NCI-H82 (cell line): ENCODE results near the gene MIOX.

Experiments
- DNase-seq: peaks from one replicate; lab custom pipeline; 2025; lab: John Stamatoyannopoulos, UW

MIOX gene

DNA sequence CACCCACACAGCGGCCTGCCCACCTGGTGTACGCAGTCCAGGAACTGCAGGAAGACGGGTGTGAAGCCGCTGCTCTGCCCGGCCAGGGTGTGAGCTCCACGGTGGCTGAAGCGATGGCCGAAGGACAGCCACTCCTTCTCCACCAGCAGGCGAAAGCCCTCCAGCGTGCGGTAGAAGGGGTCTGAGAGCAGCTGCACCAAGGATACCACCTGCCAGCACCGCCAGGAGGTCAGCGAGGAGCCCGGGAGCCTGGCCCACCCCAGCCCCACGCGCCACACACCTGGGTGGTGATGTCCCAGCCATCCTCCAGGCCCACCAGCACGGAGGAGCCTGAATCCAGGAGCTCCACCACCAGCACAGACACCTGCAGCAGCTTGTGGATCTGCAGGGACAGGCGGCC is 31.5 kb upstream of the MIOX start:
- DNase-seq, result no peak

DNA sequence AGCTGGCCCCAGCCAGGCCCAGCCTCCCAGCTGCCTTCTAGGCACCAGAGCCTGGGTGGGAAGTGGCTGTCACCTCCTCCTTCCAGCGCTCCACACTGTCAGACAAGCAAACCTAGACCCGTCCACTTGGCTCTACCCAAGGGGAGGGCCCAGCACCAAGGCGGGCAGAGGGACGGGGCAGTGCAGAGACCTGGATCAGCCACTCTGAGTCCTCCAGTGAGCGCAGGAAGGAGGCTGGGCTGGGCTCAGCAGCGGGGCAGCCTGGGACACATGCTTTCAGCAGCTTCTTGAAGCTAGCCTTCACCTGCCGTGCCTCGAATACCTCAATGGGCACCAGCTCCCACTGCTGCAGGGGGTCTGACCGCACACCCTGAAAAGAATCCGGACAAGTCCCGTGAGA is 30.6 kb upstream of the MIOX start:
- no peak for DNase-seq

DNA sequence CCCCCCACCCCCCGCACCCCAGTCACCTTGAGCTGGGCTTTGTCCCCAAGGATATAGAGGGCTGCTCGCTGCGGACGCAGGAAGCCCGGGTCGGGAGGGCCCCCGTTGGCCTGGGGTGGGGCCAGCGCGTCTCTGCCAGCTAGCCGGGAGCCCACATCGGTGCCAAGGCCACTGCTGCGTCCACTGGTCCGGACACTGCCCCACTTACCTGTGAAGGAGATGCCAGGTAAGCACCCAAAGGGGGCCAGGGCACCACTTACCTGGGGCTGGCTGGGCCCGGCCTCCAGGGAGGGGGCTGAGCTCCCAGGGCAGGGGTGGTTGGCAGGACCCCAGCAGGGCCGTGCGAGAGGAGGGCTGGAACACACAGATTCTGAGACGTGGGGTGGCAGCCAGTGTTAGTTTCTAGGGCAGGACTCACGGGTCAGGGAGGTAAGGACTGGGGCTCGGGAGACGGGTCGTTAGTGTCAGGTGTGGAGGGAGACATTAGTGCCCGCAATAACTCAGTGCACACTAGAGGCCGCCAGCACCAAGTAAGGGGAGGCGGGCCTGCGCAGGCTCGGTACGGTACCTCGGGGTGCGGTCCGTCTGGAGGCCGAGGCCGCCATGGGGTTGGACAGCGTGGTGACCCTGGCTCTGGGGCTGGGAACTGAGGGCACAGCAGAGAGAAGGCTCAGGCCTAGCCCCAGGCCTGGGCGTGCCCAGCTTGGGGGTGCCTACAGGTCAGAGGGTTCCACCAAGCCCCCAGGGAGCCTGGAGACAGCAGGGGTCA is 30.0 kb upstream of the MIOX start:
- no peak for DNase-seq

DNA sequence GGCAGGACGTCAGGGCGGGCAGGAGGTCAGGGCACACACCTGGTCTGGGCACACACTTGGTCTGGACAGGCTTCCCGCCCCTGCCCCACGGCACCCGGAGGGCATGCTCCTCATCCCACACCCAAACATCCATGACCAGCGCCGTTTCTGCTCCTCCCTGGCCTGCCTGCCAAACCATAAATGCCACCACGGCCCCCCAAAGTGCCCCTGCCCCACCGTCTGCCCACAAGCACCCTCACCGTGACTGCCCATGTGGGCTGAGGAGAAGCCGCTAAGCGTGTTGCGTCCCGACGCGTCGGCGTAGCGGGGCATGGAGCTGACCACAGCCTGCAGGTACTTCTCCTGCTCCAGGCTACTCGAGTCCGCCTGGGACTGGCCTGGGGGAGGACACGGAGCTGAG is 27.6 kb upstream of the MIOX start:
- DNase-seq, result no peak

DNA sequence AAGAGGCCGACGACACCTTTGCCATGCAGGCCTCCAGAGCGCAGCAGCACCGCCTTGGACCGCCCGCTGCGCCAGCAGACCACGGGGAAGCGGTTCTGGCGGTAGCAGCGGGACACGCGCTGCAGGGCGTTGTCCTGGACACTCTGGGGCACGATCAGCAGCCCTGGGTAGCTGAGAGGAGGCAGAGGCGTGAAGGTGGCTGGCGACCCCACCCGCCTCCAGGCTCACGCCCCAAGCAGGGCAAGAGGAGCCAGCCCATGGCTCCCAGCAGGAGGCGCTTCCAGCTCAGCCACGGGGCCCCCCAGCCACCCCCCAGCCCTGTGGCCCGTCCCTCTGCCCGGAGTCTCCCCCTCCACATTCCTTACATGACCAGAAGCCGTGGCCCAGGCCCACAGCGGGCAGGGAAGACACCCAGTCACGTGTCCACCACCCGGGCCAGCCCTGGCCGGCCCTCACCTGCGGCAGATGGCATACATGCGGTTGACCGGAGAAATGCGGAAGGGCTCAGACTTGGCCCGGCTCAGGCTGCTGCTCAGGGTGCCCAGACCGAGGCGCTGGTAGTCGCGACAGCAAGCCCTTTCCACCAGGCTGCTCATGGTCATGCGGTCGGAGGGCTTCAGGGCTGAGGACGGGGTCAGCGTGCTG is 27.0 kb upstream of the MIOX start:
- no peak for DNase-seq

DNA sequence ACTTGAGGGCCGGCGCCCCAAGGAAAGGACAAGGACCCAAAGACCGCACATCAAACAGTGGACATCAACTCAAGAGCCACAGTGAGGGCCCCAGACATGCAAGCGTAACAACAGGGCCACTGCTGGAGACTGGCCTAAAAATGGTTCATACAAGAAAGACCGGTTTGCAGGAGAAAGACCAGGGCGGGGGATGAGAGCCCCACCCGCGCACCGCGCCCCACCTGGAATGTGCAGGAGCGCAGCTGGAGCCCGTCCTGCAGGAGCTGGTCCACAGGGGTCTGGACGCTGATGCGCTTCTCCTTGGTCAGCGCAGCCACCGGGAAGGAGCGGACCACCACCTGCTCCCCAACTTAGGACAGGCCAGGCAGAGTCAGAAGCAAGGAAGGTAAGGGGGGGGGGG is 25.7 kb upstream of the MIOX start:
- DNase-seq, result no peak

DNA sequence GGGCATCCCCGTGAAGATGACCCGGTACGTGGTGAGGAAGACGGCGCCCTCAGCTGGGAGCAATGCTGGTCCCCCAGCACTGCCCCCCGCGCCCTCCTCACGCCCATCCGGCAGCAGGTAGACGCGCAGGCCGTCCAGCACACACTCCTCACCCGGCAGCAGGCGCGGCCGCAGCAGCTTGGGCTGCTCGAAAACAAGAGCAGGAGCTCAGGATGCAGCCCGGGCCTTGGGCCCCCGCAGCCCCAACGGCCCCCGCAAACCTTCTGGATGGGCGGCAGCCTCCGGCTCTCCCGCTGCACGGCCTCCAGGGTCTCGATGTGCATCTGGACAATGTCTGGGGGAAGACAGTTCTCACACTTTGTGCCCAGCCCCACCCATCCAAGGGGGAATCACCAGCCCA is 25.1 kb upstream of the MIOX start:
- no peak for DNase-seq

DNA sequence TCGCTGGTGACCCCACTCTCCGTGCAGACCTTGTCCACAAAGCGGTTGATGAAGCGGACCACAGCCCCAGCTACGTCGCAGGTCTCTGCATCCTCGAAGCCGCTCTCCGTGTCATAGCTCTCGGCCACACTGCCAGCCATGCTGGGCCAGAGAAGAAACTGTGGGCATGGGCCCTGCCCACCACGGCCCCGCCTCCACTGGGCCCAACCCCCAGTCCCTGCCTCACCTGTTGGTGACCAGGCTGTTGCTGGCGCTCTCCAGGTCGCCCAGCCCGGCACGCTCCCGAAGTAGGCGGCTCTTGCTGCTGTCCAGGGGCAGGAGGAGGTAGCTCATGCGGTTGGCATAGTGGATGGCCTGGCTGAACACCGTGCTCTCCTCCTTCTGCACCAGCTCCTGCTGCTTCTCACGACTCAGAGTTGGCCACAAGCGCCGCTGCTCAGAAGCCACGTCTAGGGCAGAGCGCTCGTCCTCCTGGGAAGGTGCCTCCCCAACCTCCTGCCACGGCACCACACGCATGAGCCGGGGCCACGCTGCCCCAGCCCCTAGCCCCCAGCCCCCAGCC is 24.6 kb upstream of the MIOX start:
- no peak for DNase-seq

DNA sequence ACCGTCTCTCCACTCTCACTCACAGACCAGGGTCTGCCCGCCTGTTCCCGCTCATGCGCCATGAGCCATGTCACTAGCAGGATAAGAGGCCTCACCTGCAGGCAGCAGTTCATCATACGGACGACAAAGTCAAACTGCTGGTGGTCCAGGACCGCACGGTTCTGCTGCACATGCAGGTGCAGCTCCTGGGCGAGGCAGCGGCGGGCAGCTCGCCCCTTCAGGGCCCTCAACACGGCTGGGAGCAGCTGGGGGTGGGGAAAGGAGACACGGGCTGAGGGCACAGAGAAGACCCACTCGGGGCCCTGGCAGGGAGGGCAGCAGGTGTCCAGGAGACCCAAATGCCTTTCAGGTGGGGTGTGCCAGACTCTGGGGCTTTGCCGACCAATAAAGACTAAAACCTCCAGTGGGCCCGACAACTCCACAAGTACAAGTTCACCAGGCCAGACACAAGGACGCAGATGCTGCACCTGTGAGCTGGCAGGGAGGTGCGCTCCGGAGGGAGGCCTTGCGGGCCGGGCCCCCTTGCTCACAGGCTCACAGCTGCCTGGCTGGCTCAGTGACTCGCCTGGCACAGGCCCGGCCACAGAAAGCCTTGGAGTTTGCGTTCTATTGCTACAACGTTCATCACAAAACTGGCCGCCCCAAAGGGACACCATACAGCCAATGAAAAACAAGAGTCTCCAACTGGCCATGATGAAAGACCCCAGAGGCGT is 23.3 kb upstream of the MIOX start:
- no peak for DNase-seq

DNA sequence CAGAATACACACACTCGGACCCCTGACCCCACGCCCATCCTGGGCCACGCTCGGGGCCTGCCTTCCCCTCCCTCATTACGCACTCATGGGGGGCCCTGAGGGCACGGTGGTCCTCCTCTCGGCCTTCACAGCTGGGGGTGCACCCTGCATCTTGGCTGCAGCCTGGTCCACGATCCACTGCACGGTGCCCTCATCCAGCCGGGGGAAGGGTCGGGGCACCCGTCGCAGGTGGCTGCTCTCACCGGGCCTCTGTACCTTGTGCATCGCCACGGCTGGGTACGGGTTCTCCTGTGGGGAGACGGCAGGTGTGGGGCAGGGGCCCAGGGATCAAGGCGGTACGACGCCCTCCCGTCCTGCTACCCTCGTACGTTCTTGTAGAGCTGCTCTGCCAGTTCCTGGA is 22.2 kb upstream of the MIOX start:
- DNase-seq, result no peak

DNA sequence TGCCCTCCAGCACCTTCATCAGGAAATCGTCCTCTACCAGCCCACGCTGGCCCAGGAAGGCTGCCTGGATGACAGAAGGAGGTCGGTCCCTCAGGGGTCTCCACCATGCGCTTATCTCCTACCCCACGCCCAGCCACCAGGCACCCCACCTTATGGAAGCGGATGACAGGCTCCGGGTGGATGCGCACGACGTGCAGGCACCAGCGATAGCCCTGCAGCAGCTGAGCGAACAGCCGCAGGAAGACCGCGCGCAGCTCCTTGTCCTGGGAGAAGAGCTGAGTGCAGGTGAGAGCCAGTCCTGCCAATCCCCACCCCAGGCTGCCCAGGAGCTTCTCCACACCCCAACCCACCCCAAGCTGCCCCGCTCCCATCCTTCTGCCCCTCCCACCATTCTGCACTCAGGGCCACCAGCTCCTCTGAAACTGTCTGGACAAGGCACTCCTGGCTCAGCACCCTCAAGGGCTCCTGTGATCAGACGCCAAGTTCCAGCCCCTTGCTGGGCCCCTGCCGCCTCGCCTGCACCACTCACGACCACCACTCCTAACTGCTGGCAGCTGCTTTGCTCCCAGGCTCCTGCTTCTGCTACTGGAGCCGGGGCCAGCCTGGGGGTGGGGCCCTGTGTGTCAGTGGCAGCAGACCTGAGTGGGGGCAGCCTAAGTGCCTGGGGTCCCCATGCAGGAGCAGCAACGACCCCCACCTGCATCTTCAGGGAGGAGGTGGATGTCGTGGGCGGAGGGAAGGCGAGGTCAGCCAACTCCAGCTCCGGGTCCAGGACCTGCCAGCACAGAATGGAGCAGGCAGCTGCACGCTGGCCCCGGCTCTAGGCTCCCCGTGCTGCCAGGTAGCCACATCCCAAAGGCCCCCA is 21.4 kb upstream of the MIOX start:
- DNase-seq, result no peak

DNA sequence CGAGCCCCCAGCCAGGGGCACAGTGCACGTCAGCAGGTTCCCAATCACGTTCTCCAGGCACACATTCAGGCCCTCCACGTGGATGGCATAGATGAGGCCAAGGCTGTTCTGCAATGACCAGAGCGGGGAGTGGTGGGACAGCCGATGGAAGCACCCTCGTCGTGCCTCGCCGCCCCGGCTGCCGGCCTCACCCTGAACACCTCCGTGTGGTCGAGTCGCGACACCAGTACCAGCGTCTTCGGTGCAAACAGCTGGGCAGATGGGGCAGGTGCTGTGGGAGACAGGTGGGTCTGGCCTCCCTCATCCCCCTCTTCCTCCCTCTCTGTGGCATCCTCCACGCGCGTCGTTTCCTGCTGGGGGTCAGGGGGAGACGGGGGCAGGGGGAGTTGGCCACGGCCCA is 19.3 kb upstream of the MIOX start:
- no peak for DNase-seq

DNA sequence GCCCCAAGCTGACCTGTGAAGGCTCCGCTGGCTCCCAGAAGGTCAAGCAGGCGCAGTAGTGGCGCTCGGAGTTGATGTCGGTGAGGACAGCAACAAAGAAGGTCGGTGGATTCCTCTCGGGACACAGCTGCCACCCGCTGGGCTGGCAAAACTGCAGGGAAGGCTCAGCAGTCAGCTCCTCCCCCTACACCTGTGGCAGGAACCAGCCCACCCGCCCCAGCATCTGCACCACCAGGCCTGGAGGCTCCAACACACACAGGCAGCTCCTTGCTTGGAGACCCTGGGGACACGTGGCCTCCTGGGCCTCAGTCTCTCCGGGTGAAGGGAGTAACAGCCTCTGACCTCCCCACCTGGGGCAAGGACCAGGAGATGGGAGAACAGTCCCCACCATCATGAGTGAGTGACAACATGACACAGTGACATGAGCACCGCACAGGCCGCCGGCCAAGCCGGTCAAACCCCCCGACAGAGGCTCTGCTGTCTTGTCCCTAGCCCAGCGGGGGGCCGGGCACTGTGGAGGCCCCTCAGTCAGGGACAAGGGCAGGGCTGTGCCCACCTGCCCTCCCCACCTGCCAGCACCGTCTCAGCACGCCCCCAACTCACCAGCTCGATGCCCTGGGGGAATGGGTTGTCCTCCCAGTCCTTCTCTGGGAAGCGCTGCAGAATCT is 18.8 kb upstream of the MIOX start:
- no peak for DNase-seq

DNA sequence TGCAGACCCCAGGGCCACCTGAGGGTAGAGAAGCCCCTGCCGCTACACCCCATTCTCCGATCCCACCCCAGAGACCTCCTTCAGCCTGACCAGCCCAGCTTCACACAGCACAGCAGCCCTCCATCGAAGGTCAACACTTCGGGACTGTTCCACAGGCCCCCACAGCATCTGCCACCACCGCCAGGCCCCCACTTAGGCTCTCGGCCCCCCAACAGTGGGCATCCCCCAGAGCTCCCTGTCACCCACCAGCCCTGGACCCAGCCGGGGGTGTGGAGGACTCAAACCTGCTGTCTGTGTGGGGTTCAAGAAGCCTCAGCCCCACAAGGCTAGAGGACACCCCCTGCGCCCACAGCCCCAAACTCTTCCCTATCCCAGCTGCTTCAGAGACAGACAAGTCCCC is 18.0 kb upstream of the MIOX start:
- no peak for DNase-seq

DNA sequence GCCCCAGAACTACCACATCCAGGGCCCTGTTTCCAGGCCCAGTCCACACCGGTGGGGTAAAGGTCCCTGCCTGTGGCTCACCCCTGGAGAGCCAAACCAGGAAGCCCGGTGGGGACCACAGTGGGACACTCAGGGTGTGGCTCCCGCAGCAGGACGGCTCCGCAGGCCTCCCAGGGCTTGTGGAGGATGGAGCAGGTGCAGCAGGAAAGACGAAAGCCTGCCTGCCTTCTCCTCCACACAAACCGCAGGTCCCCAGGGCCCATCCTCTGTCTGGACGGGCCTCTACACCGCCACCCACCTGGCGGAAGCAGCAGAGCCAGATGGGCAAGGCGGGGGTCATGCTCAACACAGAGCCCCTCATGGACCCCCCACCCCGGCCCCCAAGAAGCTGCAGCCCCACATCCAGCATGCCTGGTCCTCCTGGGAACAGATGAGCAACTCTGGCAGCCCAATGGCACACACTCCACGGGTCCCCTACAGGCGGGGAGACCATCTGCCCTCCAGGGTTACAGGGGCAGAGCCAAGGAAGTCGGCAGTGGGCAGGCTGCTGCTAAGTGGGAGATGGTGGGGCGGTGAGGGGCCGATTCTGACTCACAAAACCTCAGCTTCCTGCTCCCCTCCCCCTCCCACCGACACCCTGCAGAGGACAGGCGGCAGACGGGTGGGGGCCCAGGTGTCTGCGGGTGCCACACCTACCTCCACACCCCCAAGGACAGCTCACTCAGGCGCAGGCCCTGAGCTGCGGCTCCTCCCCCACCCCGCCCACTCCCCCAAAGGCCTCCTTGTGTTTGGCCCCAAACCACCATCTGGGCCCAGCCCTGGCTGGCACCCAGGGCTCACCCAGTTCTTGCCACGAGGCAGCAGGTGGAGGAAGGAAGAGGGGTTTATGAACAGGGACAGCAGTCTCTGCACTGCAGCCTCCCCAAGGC is 17.0 kb upstream of the MIOX start:
- DNase-seq, result peak; percentile 24

DNA sequence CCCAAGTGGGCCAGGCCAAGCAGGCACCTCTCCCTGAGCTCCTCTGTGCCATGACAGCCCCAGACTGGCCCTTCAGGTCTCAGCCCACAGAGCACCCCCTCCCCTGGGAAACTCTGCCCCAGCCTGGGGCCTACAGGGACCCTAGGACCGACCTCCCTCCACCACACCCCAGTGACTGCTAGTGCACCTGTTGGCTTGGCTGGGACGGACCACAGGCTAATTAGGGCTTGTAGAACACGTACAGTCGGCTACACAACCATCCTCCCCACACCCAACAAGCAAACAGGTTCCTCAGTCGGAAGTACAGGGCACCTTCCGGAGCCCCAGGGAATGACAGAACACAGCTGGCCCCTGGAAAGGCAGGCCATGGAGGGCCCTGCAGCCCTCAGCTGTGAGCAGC is 16.2 kb upstream of the MIOX start:
- DNase-seq, result no peak

DNA sequence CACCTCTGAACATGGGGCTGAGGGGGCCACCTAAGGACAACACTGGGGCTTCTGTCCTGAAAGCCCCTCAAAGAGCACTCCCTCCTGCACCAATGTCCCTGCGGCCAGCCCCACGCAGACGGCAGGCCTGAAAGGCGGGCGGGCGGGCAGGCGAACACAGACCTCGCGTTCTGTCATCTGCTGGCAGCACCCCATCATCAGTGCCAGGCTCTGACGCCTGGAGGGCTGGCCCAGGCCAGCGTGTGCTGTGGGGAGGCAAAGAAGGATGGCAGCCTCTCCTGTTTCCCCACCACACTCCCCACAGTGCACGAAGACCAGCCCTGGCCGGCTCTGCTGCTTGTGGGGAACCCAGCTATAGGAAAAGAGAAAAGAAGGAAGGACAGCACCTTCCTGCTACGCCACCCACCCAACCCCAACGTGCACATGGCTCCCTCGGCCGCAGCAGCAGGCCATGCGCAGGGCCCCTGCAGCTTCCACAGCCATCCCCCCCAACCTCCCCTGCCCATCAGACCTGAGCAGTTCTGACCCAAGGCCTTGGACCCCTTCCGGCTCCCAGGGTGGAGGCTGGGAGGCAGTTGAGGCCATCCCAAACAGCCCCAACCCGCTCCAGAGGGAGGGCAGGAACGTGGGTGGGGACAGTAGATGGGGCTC is 15.3 kb upstream of the MIOX start:
- no peak for DNase-seq

DNA sequence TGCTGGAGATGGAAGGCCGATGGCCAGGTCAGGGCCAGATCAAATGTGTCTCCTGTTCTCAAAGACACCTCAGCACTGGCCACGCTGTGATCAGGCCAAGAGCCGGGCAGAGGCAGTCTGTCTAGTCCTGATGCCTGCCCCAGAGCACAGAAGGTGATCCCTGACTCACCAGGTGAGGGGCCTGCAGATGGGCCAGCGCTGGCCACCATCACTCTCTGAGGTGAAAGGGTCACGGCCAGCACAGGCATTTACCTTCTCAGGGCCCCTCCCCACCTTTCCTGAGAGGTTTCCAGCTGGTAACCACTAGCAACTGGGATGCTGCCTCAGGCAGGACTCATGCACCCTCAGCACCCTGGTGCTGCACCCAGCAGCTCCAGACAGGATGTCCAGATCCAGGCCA is 14.7 kb upstream of the MIOX start:
- no peak for DNase-seq

DNA sequence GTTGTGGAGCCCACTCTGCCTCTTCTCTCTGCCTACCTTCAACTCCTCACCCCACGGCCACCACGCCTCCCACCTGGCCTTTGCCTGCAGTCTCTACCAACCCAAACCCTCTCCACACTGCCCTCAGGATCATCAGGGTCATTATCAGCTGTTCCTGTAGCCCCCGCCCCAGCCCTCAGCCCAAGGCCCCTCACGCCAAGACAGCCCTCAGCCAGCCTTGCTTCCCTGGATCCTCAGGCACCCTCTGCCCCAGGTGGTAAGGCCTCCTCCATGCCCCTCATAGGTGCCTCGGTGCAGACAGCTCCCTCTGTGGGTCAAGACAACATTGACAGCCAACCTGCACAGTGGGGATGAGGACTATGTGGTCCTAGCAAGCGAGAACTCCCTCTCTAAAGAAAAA is 13.6 kb upstream of the MIOX start:
- DNase-seq, result peak; percentile 57
